ENCODE results near the gene MSANTD2. TPM values are rescaled to one million over a fixed set of nuclear protein-coding genes. Genes with fewer than 3 reads are reported as not detected.

Gene MSANTD2
- total and polyA plus RNA-seq, 9 of the 15 experiments (the other 6 are each of a cell fraction or from before 2014, with no cell fraction given): 1.3 to 9.9 (median 5.3) TPM

DNA sequence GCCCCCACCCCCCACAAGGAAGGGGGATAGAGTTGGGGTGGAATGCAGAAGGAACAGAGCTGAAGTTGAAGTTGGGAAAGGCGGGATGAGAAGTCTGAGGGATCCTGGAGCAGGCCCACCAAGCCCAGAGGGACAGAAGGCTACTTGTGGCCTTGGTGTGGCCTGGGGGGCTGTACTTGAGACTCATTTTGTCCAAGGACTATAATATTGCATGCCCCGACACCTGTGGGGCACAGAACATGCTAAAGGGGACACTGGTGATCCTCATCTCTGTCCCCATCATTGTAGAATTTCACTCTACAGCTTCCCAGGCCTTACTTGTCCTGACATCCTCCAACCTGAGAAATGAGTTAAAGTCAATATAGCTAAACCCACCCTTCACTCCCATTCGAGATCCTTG lies 39.4 kb downstream of the MSANTD2 start (continued):
- TF ChIP-seq NFIX (CRISPR knock-in tag; IDR thresholded peaks at IDR 0.05; ENCODE audit: low read depth) (no peak), JUNB (CRISPR knock-in tag; conservative IDR thresholded peaks at IDR 0.05) (no peak), RFX1 (IDR thresholded peaks at IDR 0.05) (no peak), XRCC5 (IDR thresholded peaks at IDR 0.05; ENCODE audit: low read depth, low read length) (no peak)

DNA sequence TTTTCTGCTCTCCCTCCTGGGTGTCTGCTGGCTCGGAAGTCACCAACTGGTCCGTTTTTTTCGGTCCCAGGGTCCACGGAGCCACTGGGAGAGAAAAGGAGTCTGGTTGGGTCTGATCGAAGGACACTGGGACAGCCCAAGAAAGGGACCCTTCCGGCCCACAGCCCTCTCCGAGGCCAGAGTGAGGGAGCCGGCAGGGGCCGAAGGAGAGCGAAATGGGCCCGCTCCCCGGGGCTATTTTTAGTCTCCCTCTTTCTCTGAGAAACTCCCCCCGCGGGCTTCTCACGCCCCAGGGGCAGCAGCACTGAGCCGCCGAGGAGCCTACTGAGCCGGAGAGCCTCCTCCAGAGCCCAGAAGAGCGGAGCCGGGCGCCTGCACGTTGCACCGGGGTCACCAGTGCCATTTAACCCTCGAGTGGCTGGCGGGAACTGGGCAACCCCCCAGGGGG lies 40.0 kb downstream of the MSANTD2 start:
- POLR2A ChIA-PET: interaction anchor here (0.6 to 0.8 kb wide), 2 partner anchors 67 to 553 kb away, joined by 3 read pairs; no protein-coding TSS in a partner anchor
- H4K20me1 ChIP-seq (replicated peaks; ENCODE audit: control insufficient read depth, insufficient read depth, low read length): no peaks in the 10 kb centered on the region

More for the DNA sequence above, 40.0 kb downstream of the MSANTD2 start:
- ATAC-seq (no peak), FAIRE-seq (no peak), DNase-seq (ENCODE audit: extremely low read depth in 1 of 4, low spot score in 3 of 4) (no peak)
- H3K4me1 ChIP-seq (replicated peaks in 1 of 2; ENCODE audit: control insufficient read depth in 2 of 2, insufficient read depth in 2 of 2, low read length in 2 of 2): peaks cover 0 to 36% of the 10 kb centered on the region in 2 experiments; a peak in 4 of 5 replicates
- peaks cover 3 to 46% of the 10 kb centered on the region in 2 experiments; a peak in 4 of 5 replicates for H3K27me3 ChIP-seq (ENCODE audit: control insufficient read depth in 2 of 2, insufficient read depth in 2 of 2, low read length in 2 of 2)
- no peak overlapping the region for H3K4me3 ChIP-seq
- no peak overlapping the region for H3K27ac ChIP-seq (ENCODE audit: extremely low read depth, low read depth, low read length)
- H3K79me2 ChIP-seq (ENCODE audit: control insufficient read depth, insufficient read depth, low read length): no peaks in the 10 kb centered on the region
- BruUV-seq (replicated peaks): no TSS peak
- no peaks in the 10 kb centered on the region for H3K9me3 ChIP-seq (replicated peaks; ENCODE audit: control insufficient read depth, insufficient read depth, low read depth, low read length)
- 39% methylated on average over 18 of the region's 25 CpGs for WGBS (ENCODE audit: insufficient coverage, low coverage, missing lambda C conversion rate)
- TF ChIP-seq CBX2 (IDR thresholded peaks at IDR 0.05; ENCODE audit: insufficient read depth, low read length, poor library complexity, severe bottlenecking): no peak
- TF ChIP-seq SRSF7 (optimal IDR thresholded peaks at IDR 0.05; ENCODE audit: low read depth, low read length): no peak
- TF ChIP-seq POLR2AphosphoS2 (IDR thresholded peaks at IDR 0.05; ENCODE audit: low read length): no peak
- intact Hi-C loops (cut with micrococcal nuclease): loop anchor here (10.0 kb wide), 1 partner anchor 345 kb away; no protein-coding TSS in a partner anchor
- no peak overlapping the region for H2AFZ ChIP-seq (ENCODE audit: low read depth, low read length)
- no peak overlapping the region for H3K4me2 ChIP-seq (ENCODE audit: insufficient read depth, low read length)
- CTCF ChIA-PET (ENCODE audit: low intra/inter-chr PET ratio): no interaction called here
- in situ Hi-C loops (cut with MboI): loop anchor here (10.0 kb wide), 2 partner anchors 85 to 345 kb away; partner anchors contain the start of genes SIAE and SPA17
- no peaks in the 10 kb centered on the region for H3K9me1 ChIP-seq (ENCODE audit: control insufficient read depth, insufficient read depth, low read length)
- H3K9ac ChIP-seq (ENCODE audit: insufficient read depth in 1 of 2, low read depth in 2 of 2, low read length in 2 of 2): no peak overlapping the region
- H3K36me3 ChIP-seq (ENCODE audit: control insufficient read depth, insufficient read depth, low read length): no peaks in the 10 kb centered on the region
